OCI-LY3 (cell line): Measurements from ENCODE around the gene KAZN.

ENCODE experiments used
- H2AFZ ChIP-seq: fragments of 200-600, 300-600 bp; shearing (Covaris generic); 2 replicates; pipeline ENCODE4 v1.6.0; 2014; ENCODE audit warnings: antibody characterized with exemption, low read depth, low read length
- H3K27ac ChIP-seq: fragments of 200-600, 300-600 bp; sonication (generic); 2 replicates; pipeline ENCODE4 v1.5.1; 2014; ENCODE audit warnings: mild to moderate bottlenecking, low read length, moderate library complexity, mixed read lengths
- H3K27me3 ChIP-seq: fragments of 200-600, 300-600 bp; sonication (generic); 2 replicates; pipeline ENCODE4 v1.6.1; 2014; ENCODE audit warnings: low read depth, low read length, mixed read lengths
- H3K36me3 ChIP-seq: fragments of 200-600, 300-600 bp; sonication (generic); replicated peaks from 2 replicates; pipeline ENCODE3; 2014; ENCODE audit warnings: low read depth, low read length, mixed read lengths
- H3K4me1 ChIP-seq: fragments of 300-600, 200-600 bp; sonication (generic); 2 replicates; pipeline ENCODE4 v1.6.1; 2014; ENCODE audit warnings: low read length, mixed read lengths
- H3K4me2 ChIP-seq: fragments of 200-600, 300-600 bp; sonication (generic); 2 replicates; pipeline ENCODE4 v1.6.1; 2014; ENCODE audit warnings: low read length, mixed read lengths
- H3K4me3 ChIP-seq: fragments of 300-600, 200-600 bp; sonication (generic); 2 replicates; pipeline ENCODE4 v1.5.1; 2014; ENCODE audit warnings: antibody characterized with exemption, mild to moderate bottlenecking, low read length, moderate library complexity
- H3K79me2 ChIP-seq: fragments of 300-600, 200-600 bp; shearing (Covaris generic); 2 replicates; pipeline ENCODE4 v1.6.1; 2014; ENCODE audit warnings: mild to moderate bottlenecking, low read length, mixed read lengths
- H3K9ac ChIP-seq: fragments of 300-600, 200-600 bp; shearing (Covaris generic); 2 replicates; pipeline ENCODE4 v1.6.0; 2014; ENCODE audit warnings: mild to moderate bottlenecking, low read length, moderate library complexity
- H3K9me3 ChIP-seq: fragments of 200-600, 300-600 bp; shearing (Covaris generic); 2 replicates; pipeline ENCODE4 v1.6.1; 2014; ENCODE audit warnings: low read length, mixed read lengths; ENCODE audit not compliant: insufficient read depth
- H4K20me1 ChIP-seq: fragments of 200-600, 300-600 bp; sonication (generic); 2 replicates; pipeline ENCODE4 v1.6.1; 2016; ENCODE audit warnings: low read length, mixed read lengths; ENCODE audit not compliant: insufficient read depth
- EZH2phosphoT487 ChIP-seq: fragments of 200-600 bp; shearing (Covaris generic); IDR thresholded peaks from 2 replicates; pipeline ENCODE4 v1.6.1; 2018; ENCODE audit warnings: antibody characterized with exemption, mixed run types, low read depth
- TF ChIP-seq, protein P1 (sequence below): fragments of 200-600, 300-600 bp; sonication (generic); IDR thresholded peaks from 2 replicates; pipeline ENCODE4 v1.5.1; 2014; ENCODE audit warnings: antibody characterized with exemption, low read length, low read depth

The KAZN gene

DNA sequence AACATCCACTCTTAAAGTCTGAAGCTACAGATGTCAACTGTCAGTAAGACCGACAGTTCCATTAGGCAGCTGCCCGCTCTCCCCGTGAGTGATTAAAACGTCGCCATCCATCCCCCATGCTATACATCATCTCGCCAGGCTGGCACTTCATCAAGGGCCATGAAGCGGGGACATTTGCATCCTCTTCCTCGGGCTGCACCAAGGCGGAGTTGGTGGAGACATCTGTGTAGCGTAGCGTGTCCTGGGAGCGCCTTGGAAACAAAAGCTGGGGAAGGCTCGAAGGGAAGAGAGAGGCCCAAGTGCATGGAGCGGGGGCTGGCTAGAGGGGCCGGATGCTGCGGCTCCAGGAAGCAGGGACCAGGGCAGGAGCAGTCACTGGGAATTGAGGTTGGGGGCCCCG, 250.1 kb downstream of the KAZN start:
- Histone ChIP-seq H3K9ac (no peak overlapping the region), H3K27me3 (no peaks in the 10 kb centered on the region), H3K4me2 (no peak overlapping the region), H3K9me3 (no peaks in the 10 kb centered on the region), H3K27ac (no peak overlapping the region), H2AFZ (no peak overlapping the region), H3K79me2 (no peaks in the 10 kb centered on the region), H3K4me3 (no peak overlapping the region), H3K36me3 (no peaks in the 10 kb centered on the region), H3K4me1 (no peaks in the 10 kb centered on the region), H4K20me1 (no peaks in the 10 kb centered on the region)
- TF ChIP-seq, protein P1, sequence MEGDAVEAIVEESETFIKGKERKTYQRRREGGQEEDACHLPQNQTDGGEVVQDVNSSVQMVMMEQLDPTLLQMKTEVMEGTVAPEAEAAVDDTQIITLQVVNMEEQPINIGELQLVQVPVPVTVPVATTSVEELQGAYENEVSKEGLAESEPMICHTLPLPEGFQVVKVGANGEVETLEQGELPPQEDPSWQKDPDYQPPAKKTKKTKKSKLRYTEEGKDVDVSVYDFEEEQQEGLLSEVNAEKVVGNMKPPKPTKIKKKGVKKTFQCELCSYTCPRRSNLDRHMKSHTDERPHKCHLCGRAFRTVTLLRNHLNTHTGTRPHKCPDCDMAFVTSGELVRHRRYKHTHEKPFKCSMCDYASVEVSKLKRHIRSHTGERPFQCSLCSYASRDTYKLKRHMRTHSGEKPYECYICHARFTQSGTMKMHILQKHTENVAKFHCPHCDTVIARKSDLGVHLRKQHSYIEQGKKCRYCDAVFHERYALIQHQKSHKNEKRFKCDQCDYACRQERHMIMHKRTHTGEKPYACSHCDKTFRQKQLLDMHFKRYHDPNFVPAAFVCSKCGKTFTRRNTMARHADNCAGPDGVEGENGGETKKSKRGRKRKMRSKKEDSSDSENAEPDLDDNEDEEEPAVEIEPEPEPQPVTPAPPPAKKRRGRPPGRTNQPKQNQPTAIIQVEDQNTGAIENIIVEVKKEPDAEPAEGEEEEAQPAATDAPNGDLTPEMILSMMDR: no peak
- TF ChIP-seq EZH2phosphoT487: no peak

DNA sequence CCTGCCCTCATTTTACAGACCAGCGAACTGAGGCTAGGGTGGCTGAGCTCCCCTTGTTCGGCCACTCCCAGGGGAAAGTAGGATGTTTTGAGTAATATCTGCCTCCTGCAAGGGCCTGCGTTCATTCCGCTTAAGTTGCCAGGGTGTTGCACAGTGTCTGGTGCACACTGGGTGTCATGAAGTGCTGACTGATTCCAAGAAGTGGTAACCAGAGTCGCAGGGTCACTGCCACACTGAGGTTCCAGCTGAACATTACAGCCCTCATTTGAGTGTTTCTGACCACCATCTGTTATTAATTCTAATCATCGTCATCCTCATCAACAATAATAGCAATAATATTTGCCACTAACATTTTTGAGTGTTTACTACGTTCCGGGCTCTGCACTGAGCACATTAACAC, 250.6 kb downstream of the KAZN start:
- H3K9ac ChIP-seq: no peak overlapping the region
- no peaks in the 10 kb centered on the region for H3K79me2 ChIP-seq
- no peaks in the 10 kb centered on the region for H3K36me3 ChIP-seq
- no peaks in the 10 kb centered on the region for H4K20me1 ChIP-seq
- H3K4me2 ChIP-seq: no peak overlapping the region
- no peak overlapping the region for H3K27ac ChIP-seq
- TF ChIP-seq, protein P1: no peak
- no peak for TF ChIP-seq EZH2phosphoT487
- no peak overlapping the region for H2AFZ ChIP-seq
- H3K4me1 ChIP-seq: no peaks in the 10 kb centered on the region
- H3K4me3 ChIP-seq: no peak overlapping the region
- H3K9me3 ChIP-seq: no peaks in the 10 kb centered on the region
- no peaks in the 10 kb centered on the region for H3K27me3 ChIP-seq

DNA sequence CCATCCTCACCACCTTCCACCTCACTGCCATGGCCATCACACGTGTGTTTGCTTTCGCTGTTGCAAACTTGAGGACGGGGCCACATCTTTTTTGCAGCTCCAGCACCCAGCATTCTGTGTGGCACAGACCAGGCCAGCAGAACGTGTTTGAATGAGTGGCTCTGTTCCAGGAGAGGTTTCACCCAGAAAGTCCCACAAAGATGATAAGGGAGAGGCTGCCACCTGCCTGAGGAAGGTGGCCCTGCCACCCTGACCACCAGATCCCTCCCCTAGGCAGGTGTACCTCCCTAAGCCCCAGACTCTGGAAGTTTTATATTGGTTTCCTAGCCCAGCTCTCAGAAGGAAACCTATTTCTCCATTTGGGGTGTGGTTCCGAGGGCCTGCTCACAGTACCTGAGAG, 252.1 kb downstream of the KAZN start:
- Histone ChIP-seq H3K27ac (no peak overlapping the region), H3K9ac (no peak overlapping the region), H3K36me3 (no peaks in the 10 kb centered on the region), H3K4me1 (no peaks in the 10 kb centered on the region), H3K79me2 (no peaks in the 10 kb centered on the region), H2AFZ (no peak overlapping the region), H4K20me1 (no peaks in the 10 kb centered on the region), H3K4me3 (no peak overlapping the region), H3K4me2 (no peak overlapping the region), H3K27me3 (0 out of 2 replicates have a peak, but pooled peaks cover 3% of the 10 kb centered on the region), H3K9me3 (no peaks in the 10 kb centered on the region)
- no peak for TF ChIP-seq EZH2phosphoT487
- TF ChIP-seq, protein P1: no peak

DNA sequence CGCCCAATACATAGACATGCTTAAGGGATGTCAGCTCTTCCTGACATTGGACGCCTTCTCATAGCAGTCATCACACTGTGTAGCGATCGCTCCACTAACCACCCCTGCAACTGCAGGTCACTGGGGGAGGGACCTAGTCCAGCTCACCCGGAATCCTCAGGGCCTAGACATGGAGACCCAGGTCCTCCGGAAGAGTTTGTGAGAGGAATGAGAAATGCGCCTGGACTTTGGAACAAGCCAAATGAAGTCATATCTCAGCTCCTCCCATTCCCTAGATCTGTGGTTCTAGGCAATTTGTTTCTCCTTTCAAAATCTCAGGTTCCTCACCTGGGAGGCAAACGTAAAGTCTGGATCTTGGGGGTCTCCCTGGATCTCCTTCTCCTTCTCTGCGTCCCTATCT, 253.3 kb downstream of the KAZN start:
- Histone ChIP-seq H3K9ac (no peak overlapping the region), H4K20me1 (no peaks in the 10 kb centered on the region), H3K4me1 (no peaks in the 10 kb centered on the region), H2AFZ (no peak overlapping the region), H3K27ac (no peak overlapping the region), H3K9me3 (no peaks in the 10 kb centered on the region), H3K36me3 (no peaks in the 10 kb centered on the region), H3K4me3 (no peak overlapping the region), H3K4me2 (no peak overlapping the region), H3K79me2 (no peaks in the 10 kb centered on the region), H3K27me3 (0 out of 2 replicates have a peak, but pooled peaks cover 6% of the 10 kb centered on the region)
- TF ChIP-seq, protein P1: no peak
- TF ChIP-seq EZH2phosphoT487: no peak
